HG02943 (cell line): ENCODE data around the gene HEPACAM.
"Not testable (repeated sequence)": the region's sequence is repeated elsewhere in the genome, so short reads cannot be mapped to it uniquely, and the experiment has no call there.

Experiments
- ATAC-seq: cut with Tn5 transposase; IDR thresholded peaks from one replicate; pipeline ENCODE4 v1.9.1; 2021; ENCODE audit warnings: mild to moderate bottlenecking, low read depth, moderate library complexity; ENCODE audit not compliant: unreplicated experiment

The HEPACAM gene

GRCh38 chr11:124935548-124936514 is at the start of gene HEPACAM:
HEPACAM (minus strand) TSS chr11:124936047; CDS start chr11:124936006, 41 bp downstream.
- ATAC-seq: no peak

GRCh38 chr11:124984512-124984854 is 48.6 kb upstream of the HEPACAM start:
- no peak for ATAC-seq

GRCh38 chr11:124983674-124984511 is 48.0 kb upstream of the HEPACAM start:
- no peak for ATAC-seq

- ATAC-seq: no peak
Measured at GRCh38 chr11:124982043-124982442, 46.2 kb upstream of the HEPACAM start.

GRCh38 chr11:124978316-124978715 is 42.5 kb upstream of the HEPACAM start:
- ATAC-seq: no peak

- no peak for ATAC-seq
Measured at GRCh38 chr11:124977006-124977405, 41.2 kb upstream of the HEPACAM start.

- ATAC-seq: no peak
Measured at GRCh38 chr11:124976531-124976930, 40.7 kb upstream of the HEPACAM start.

- no peak for ATAC-seq
Measured at GRCh38 chr11:124971810-124972209, 36.0 kb upstream of the HEPACAM start.

GRCh38 chr11:124970925-124971324 is 35.1 kb upstream of the HEPACAM start:
- no peak for ATAC-seq

GRCh38 chr11:124968197-124968596 is 32.4 kb upstream of the HEPACAM start:
- ATAC-seq: not testable (repeated sequence)

GRCh38 chr11:124961972-124962609 is 26.2 kb upstream of the HEPACAM start:
- ATAC-seq: peak; percentile 97

GRCh38 chr11:124955035-124955434 is 19.2 kb upstream of the HEPACAM start:
- ATAC-seq: no peak

- ATAC-seq: no peak
Measured at GRCh38 chr11:124954590-124954955, 18.7 kb upstream of the HEPACAM start.

- peak; percentile 100 for ATAC-seq
Measured at GRCh38 chr11:124953753-124954589, 18.1 kb upstream of the HEPACAM start, which contains the start of gene CCDC15. CCDC15 (plus strand) TSS chr11:124954202; CDS start chr11:124954733, 531 bp downstream.

- no peak for ATAC-seq
Measured at GRCh38 chr11:124951341-124951740, 15.5 kb upstream of the HEPACAM start.

GRCh38 chr11:124950601-124951330 is 14.9 kb upstream of the HEPACAM start:
- no peak for ATAC-seq

- ATAC-seq: no peak
Measured at GRCh38 chr11:124946735-124947141, 10.9 kb upstream of the HEPACAM start.

GRCh38 chr11:124945826-124946225 is 10.0 kb upstream of the HEPACAM start:
- no peak for ATAC-seq

- no peak for ATAC-seq
Measured at GRCh38 chr11:124944565-124944964, 8.7 kb upstream of the HEPACAM start.
